ENCODE measurements around the gene CCDC112.

CCDC112 gene

DNA sequence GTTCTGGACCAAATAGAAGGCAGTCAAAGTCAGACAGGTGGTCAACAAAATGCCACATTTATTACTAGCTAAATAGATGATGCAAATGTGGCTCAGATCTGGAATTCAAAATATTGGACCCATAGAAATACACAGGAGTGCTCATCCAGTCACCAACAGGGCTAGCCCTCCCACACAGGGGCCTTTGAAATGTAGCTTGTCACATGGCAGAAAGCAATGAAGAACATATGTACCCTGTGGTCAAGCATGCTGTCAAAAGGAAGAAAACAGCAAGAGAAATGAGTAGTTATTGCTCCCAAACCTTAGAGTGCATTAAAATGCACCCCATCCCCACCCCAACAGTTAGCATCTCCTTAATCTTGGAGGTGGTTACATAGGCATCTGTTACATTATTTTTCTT is 20.9 kb upstream of the CCDC112 start:
- no peak for DNase-seq

DNA sequence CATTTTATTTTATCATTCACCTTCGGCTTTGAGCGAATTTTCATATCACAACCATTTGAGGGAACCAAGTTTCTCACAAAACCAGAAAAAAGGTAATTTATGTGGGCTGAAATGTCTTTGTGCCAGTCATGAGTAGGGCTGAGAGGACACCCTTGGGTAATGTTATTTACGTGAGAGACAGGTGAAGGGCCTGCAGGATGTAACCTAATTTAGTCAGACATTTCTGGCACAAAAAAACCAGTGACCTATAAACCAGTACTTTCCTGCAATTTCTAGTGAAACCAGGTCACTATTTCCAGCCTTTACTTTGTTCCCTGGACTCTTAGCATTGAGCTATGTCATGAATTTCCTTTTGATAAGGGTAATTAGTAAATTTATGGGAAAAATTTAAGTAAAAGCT is 17.2 kb upstream of the CCDC112 start:
- DNase-seq = no peak

DNA sequence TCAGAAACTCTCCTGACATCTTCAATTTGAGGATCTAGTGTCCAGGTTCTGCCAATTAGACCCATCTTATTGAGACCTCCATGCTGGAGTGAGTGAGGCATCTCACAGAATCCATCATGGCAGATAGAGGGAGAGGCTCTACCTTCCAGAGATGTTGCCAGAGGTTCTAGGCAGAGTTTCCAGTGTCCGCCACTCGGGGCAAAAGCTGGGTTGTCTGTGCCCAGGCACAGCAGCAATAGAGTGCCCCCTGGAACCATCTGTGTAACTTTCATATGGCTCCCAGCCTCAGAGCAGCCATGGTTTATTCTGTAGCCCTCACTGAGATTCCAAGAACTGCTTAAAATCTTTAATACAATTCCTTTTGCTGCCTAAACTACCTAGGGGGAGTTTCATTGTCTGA is 16.6 kb upstream of the CCDC112 start:
- DNase-seq = no peak

DNA sequence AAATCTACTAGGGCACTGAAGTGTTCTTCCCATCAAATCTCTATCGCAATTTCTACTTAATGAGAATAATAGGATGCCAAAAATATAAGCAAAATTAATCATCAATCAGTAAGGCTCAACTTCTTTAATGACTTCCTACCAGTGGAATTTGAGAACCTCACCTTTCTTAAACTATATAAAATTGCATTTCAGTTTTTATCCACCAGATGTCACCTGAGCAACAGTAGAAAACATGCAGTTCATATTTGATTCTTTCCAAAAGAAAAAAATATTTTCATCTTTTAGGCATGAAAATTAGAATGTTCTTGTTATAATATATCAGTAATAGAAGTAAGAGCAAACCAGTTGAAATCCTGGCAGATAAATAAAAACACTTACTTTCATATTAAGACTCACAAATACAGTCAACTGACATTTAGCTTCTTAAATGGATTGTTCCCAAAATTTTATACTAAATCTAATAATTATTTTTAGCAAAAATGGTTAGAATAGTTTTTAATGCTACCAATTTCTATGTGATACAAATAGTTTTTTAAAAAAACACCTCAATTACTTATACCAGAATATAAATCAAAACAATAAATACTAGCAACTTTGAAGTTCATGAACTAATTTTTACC is 13.4 kb upstream of the CCDC112 start:
- peak; percentile 56 for DNase-seq

DNA sequence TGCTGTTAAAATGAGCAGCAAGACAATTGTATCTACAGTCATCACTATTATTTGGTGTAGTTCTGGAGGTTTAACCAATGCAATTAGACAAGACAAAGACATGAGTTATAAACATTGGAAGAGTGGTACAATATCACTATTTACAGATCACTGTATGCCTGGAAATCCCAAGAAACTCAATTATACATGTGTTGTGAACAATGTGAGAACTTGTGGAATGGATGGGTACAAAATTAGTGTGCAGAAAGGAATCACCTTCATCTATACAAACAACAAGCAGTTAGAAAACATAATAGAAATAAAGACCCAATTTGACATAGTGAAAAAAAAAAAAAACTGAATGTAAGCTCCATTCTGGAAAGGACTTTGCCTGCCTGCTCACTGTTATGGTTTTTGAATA is 12.4 kb upstream of the CCDC112 start:
- DNase-seq = no peak

DNA sequence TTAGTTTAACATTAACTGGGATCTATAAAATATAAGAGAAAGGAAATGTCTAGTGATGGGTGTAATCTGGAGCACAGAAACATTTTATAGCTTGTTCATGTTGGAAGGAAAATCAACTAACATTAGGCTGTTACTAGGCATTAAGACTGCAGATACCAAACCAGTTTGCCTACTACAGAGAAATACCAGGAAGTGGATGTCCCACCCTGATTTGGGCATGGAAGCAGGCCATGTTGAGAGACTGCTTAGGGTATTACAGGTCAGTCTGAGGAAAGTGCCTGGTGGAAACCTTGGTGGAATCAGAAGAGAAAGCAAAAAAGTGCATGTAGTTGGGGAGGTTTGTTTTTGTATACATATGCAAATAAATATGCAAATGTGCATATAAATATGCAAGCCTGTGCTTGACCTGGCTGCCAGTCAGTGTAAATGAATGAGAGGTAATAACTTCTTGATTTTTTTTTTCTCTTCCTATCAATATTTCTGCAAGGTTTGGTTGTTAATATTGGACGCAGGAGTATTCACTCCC is 9.6 kb upstream of the CCDC112 start:
- no peak for DNase-seq

DNA sequence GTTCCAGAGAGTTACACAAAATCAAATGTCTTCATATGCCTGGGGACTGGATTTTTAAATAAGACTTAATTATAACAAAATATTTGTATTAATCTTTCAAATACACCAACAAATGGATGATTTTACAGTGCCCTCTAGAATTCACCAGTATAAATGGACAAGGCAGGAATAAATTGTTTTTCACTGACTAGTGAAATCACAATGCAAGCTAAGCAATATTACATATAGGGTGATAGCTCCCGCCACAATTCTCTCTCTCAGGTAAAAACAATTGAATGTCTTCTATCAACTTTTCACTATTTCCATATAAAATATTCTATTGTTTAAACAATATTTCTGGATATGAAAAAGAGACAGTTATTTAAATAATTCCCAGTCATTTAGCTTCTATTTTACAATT is 8.0 kb upstream of the CCDC112 start:
- DNase-seq = no peak

DNA sequence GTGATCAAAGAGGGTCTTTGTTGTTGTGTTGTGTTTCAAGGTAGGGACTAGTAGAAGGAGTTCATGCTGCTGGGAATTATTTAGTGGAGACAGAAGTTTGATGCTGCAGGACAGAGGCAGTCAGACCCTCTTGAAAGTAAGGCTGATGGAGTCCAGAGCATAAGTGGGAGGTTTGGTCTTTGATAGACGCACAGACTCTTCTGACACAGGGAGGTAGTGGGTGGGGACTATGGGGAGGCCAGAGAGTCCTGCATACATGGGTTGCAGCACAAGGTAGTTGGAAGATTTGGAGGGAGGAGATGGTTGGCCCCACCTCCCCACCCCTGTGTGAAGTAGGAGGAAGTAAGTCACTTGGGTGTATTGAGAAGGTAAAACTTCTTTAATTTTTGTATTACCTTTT is 2.4 kb upstream of the CCDC112 start:
- no peak for DNase-seq

DNA sequence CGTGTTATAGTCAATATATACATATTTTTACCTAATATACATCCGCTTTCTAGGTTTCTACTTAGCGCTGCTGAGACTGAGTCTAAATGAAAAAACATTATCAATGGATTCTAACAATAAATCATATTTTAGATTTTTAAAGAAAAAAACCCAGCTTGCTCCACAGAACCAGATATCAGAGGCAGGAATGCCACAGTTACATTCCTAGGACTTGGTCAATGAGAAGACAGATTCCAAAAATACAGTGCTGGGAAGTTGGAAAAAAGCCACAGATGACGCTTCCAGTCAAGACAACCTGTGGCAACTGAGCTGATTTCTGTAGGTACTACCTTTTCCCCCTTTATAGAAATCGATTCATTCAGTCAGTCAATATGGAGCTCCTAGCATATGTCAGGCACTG is 577 bp upstream of the CCDC112 start:
- peak; percentile 31 for DNase-seq

DNA sequence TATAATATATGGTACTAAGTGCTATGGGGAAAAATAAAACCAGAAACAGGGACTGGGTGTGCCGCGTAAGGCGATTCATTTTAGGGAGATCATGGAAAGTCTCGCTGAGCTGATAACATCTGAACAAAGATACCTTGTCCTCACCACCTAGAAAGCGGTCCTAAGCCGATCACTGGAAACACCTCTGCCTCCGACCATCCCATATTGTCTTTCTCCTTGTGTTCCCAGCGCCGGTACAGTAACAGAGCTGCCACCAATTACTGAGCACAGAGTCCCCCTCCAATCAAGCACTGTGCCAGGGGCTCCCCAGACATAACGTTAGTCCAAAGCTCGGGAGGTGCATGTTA is 704 bp downstream of the CCDC112 start:
- no peak for DNase-seq

DNA sequence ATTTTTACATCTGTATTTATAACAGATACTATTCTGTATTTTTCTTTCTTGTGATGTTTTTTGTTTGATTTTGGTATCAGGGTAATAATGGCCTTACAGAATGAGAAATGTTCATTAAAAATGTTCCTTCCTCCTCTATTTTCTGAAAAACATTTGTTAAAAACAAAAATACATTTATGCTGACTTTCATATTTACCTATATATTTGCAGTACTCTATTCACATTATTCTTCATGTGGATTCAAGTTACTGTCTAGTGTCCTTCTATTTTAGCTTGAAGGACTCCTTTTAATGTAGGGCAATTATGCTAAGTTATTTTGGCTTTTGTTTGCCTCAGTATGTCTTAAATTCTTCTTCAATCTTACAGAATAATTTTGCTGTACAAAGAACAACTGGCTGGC is 5.1 kb downstream of the CCDC112 start:
- no peak for DNase-seq

DNA sequence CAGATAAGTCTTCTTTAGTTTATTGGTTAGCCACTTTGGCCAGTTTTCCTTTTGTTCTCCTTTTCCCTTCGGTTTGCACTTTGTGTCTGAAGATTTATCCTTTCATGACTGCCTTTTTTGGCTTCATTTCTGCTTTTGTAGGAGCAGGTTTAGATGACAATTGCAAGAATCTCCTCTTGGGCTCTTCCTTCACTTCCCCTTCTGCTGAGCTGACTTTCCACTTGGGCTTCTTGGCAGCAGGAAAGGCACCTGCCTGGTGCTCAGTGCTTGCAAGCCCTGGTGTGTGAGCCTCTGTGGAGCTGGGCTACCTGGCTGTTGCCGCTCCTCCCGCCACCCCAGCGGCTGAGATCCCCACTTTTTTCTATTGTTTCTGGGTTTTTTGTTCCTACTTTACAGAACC is 7.3 kb downstream of the CCDC112 start:
- DNase-seq = no peak

DNA sequence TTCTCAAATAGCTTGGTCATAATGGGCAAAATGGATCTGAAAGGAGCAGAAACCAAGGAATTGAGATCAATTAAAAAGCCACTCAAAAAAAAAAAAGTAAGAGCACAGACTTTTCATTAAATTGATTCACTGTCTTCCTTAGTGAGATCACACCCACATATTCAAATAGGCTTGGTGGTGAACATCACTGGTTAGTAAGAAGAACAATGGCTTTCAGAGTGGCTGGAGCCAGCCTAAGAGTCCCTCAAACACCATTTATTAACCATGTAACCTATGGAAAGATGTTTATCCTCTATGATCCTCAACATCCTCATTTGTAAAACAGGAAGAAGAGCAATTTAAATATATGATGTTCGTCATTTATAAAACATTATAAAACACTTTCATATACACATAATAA is 12.4 kb downstream of the CCDC112 start:
- no peak for DNase-seq

DNA sequence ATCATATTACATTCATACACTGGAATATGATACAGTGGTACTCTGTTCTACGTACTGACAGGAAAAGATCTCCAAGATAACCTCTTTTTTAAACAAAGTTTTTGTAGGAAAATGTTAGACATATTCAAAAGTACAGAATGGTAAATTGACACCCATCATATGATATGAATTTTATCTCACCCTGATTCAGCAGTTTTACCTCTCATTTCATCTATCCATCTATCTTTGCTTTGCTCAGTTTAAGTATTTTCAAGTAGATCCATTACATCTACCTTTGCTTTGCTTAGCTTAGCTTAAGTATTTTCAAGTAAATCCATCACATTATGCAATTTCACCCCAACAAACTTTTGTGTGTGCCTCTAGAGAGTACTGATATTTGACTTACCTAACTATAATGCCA is 14.3 kb downstream of the CCDC112 start:
- DNase-seq = no peak

DNA sequence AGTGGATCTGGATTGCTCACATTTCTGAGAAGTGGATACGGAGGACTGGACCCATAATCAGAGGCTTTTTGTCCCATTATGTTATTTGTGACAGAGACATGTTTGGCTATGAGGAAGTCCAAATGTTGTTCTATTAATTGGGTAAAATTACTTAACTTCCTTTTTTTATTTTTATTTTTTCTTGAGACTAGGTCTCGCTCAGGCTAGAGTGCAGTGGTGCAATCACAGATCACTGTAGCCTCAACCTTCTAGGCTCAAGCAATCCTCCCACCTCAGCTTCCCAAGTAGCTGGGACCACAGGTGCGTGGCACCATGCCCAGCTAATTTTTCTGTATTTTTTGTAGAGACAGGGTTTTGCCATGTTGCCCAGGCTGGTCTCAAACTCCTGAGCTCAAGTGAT is 21.9 kb downstream of the CCDC112 start:
- no peak for DNase-seq

DNA sequence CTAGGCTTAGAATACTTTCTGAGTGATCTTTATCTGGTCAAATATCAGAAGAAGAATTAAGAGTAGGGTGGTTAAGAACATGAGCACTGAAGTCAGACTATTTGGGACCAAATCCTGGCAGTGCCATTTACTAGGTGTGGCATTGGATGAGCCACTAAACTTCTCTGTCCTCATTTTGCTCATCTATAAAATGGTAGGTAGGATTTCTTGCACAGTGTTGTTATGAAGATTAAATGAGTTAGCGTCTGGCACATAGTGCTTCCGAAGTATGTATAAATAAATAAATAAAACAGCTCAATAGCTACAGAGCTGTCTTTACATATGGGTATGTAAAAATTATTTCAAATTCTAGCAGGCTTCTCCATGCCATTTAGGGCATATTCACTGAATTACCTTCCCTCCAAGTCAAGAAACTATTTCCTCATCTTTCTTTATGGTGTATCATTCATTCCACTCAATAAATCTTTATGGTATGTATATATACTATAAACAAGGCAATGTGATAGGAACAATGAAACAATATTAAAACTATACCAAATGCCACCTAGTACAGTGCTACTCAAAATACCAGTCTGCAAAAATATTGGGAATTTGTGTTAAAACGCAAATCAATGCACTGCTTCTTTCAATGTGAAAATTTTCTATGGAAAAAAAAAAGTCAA is 24.0 kb downstream of the CCDC112 start:
- DNase-seq = no peak

DNA sequence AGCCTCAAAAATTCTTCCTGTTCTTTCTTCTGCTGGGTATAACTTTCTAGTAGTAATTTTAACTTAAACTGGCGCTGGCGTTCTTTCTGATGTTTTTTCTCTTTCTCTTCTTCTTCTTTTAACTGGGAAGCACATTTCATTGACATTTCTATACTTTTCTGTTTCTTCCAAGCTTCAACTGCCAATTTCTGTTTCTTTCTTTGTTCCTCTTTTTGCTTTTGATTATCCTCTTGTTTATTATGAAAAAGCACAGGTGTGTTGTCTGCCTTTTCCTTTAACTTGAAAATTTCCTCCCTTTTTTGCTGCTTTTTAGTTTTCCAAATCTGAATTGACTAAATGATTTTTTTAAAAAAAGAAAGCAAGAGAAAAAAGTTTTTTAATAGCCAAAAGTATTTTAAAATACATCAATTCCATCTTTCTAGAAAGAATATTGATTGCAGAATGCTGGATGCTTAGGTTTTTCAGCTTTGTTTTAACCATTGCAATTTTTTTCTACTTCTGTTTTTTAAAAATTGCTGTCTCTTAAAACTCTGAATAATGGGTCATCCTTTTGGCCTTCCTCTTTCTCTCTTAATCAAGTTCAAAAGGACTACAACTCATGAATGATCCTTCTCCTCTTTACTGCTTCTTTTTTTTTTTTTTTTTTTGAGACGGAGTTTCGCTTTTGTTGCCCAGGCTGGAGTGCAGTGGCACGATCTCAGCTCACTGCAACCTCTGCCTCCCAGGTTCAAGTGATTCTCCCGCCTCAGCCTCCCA is 25.0 kb downstream of the CCDC112 start:
- no peak for DNase-seq

DNA sequence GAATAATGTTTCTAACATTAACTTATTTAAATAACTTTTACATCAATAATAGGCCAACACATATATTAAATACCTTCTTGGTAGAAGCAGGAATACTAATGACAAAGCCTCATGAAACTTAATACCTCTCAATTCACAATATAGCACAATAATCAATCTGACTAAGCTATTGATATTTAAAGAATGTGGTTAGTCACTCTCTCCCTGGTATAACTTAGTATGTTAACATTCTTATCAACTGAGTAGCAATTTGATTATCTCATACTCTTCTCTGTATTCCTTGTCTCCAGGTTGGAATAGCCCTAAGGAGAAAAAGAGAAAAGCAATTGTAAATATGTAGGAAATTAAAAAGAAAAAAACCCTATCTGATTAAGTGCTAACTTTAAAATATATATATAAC is 28.8 kb downstream of the CCDC112 start:
- DNase-seq = peak; percentile 24

DNA sequence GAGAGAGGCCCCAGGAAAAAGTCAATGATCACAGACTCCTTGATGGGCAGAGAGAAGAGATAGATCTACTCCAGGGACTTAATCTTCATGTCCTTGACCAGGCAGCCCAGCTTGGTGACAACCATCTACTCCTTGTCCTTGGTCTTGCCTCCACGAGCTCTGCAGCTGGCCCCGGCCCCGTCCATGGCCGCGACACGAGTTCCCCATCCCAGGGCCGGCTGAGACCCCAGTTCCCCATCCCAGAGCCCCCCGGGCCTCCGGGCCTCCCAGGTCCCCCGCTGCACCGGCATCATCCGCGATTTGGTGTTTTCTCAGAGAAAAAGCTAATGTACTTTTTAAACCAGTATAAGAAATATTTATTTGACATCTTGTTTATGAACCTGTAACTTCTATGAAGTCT is 31.2 kb downstream of the CCDC112 start:
- no peak for DNase-seq

DNA sequence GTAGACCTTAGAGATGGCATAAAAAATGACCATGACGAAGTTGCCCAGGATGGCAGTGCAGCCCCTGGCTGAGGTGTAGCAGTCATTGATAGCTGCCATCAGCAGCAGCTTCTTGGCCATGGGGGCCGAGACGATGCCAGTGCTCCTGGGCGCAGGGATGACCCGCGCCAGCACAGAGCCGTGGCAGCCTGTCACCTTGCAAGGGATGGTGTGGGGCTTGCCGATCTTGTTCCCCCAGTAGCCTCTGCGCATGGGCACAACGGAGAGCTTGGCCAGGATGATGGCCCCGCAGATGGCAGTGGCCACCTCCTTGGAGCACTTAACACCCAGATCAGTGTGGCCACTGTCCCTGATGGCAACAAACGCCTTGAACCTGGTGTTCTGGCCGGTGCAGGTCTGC is 31.7 kb downstream of the CCDC112 start:
- no peak for DNase-seq

DNA sequence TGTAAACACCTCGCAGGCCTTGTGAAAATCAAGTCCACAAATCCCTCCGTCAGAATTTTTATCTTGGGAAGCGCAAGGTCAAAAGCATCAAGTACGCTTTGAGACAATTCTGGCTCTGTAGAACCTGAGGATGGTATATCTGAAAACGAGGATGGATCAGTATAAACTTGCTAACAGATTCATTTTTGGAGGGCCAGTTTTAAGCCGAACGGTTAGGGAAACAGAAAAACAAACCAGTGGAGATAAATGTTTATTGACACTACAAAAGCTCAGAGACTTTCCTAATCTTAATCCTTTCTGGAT is 33.4 kb downstream of the CCDC112 start:
- DNase-seq = no peak

DNA sequence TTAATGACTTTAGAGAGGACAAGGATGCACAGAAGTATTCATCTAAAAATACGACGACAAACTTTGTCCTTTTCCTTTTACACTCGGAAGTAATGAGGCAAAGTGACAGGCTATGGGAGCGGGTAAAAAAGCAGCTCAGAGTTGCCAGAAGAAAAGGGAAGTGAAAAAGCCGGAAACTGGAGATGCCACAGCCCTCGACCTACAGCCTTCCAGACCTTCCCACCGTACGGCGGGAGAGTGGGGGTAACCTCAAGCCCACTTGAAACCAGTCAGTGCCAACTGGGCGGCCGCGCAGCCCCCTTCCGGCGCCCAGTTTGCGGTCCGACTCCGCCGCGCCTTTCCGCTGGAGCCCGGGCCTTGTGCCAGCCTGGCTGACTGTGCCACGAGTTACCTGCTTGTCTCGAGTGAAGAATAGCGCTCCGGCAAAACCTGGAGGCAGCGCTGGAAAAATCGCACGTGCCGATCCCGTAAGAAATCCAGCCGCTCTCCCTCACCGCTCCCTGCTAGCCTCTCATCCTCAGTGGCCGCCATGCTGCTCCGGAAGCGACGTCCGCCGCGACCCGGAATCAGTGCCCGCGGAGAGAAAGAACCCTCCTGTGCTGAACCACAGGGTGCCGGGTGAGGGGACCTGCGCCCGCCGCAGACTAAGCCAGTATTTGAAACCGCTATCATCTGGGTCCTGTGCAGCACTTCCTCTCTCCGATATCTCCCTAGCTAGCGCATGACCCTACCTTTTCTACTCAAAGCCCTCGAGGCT is 34.0 kb downstream of the CCDC112 start, which contains the start of gene PGGT1B:
TSS of gene PGGT1B (minus strand) at position 557 of the 757 bp plus-strand sequence. CDS start at position 531, 26 bp downstream.
- DNase-seq = peak; percentile 76

DNA sequence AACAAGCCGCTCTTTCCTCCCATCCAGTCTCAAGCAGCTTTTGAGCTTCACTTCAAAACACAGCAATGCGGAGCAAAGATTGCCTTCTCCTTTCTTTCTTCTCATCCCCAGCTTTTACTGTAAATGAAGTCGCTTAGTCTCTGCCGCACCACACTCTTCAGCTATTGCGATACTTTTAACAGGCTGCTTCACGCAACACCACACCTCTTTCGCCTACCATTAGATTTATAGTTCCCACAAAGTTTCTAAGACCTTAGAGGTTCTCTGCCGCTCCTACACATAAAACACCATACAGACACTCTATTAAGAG is 34.5 kb downstream of the CCDC112 start:
- DNase-seq = no peak

DNA sequence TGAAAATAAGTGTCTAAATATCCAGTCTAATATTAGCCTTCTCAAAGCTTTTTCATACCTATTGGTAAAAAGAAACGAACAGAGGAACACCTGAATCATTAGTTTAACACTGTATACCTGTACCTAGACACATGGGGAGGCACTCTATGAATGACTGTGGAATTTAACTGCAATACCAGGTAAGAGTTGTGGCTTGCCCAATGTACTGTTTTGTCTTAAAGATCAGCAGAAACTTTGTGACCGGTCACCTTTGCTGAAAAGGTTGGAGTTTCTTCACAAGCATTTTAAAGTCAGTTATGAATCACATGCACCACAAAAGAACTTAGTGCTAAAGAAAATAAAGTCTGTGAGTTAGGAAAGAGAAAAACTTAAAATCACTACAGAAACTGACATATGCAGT is 36.2 kb downstream of the CCDC112 start:
- DNase-seq = no peak
